Measurements from ENCODE around the gene MPST. TPM values are rescaled to one million over a fixed set of nuclear protein-coding genes. Genes with fewer than 3 reads are reported as not detected.

MPST gene
- total RNA-seq, 1 experiment from 2014 or later = 73.0 TPM

DNA sequence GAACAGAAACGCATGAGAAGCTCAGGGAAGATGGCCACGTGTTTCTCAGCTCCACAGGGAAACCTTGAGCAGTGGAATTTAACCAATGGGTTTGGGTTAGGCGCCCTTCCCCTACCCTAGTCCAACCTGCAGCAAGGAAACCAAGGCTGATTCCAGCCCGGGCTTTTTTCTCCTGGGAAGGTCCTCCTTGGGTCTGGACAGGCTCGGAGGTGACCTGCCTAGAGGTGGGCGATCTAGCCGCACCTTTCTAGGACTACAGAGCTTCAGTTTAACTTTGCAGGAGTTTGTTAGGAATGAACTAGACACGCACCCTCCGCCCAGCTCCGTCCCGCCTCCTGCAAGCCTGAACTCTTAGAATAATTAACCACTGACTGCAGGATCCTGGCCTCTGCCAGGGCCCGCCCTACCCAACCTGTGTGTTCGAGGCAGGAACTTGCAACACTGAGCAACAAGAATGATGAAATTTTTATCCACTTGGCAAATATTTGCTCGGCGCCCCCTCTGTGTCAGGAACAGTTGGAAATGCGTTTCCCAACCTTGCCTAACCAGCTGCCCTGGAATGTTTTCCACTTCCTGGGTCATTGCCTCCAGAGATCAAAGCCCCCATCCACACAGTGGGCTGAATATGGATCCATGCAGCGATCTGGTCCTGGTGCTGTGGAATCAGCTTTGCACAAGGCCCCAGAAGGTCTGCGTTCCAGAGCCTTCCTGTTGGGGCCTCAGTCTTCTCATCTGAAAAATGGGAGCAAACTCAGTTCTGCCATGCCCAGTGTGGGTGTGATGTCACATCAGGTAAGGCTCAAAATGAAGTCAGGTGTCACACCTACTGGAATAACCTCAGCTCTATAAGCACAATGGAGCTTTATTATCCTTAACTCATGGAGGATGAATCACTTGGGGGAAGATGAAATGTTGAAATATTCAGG, 13.3 kb downstream of the MPST start:
- no peaks in the 10 kb centered on the region for H3K27me3 Mint-ChIP-seq (ENCODE audit: unreplicated experiment)
- H3K4me3 Mint-ChIP-seq (ENCODE audit: low read depth, unreplicated experiment) = peak overlapping the region; percentile 63
- DNase-seq = peak; percentile 91
- CTCF ChIA-PET = interaction anchor here (0.5 to 4.5 kb wide), 13 partner anchors 12 to 1272 kb away, joined by 3 to 46 read pairs (median 4); partner anchors contain the start of gene KCTD17
- TF ChIP-seq, protein P1, sequence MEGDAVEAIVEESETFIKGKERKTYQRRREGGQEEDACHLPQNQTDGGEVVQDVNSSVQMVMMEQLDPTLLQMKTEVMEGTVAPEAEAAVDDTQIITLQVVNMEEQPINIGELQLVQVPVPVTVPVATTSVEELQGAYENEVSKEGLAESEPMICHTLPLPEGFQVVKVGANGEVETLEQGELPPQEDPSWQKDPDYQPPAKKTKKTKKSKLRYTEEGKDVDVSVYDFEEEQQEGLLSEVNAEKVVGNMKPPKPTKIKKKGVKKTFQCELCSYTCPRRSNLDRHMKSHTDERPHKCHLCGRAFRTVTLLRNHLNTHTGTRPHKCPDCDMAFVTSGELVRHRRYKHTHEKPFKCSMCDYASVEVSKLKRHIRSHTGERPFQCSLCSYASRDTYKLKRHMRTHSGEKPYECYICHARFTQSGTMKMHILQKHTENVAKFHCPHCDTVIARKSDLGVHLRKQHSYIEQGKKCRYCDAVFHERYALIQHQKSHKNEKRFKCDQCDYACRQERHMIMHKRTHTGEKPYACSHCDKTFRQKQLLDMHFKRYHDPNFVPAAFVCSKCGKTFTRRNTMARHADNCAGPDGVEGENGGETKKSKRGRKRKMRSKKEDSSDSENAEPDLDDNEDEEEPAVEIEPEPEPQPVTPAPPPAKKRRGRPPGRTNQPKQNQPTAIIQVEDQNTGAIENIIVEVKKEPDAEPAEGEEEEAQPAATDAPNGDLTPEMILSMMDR (IDR thresholded peaks at IDR 0.05; ENCODE audit: unreplicated experiment) = no peak
- H3K4me1 Mint-ChIP-seq (ENCODE audit: low read depth, unreplicated experiment) = peaks cover 52% of the 10 kb centered on the region
- intact Hi-C loops (cut with micrococcal nuclease; ENCODE audit: unreplicated experiment) = no loop called here
- no TSS peak for BruUV-seq (replicated peaks)
- H3K27ac Mint-ChIP-seq (ENCODE audit: unreplicated experiment) = peak overlapping the region; percentile 100
- H3K36me3 Mint-ChIP-seq (ENCODE audit: insufficient read depth, unreplicated experiment) = peaks cover 45% of the 10 kb centered on the region
- no peaks in the 10 kb centered on the region for H3K9me3 Mint-ChIP-seq (ENCODE audit: low read depth, unreplicated experiment)

DNA sequence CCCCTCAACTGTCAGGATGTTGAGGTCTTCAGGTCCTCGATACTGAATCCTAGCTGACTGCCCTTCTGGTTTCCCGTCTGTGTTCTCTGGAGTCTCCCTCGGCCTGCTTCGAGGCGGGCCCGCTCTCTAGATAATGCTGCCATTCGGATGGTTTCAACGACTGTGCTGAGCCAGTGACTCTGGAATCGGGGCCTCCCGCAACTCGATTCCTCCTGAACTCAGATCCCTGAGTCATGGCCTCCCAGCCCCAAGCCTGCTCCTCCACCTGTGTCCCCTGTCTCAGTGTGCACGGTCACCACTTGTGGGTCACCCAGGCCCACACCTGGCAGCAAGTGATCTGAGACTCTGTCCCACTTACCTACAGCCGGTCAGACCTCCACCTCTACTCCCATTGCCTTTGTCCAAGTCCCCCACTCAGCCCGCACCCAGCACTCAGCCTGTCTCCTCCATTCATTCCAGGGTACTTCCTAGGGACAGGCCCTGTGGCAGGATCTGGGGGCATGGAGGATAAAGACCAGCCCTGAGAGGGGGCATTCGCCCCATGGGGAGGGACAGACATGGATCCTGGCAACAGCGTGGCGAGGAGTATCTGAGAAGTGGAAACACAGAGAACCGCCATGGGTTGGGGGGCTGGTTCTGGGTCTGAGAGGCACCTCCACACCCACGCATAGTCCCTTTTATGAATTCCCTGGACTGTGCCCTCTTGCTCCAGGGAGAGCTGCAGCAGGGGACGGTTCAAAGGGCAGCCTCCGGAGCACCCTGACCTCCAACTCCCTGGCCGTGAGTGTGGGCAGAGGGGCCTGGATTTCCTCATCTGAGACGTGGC, 14.3 kb downstream of the MPST start:
- TF ChIP-seq, protein P1 (IDR thresholded peaks at IDR 0.05; ENCODE audit: unreplicated experiment) = no peak
- BruUV-seq (replicated peaks) = TSS peak; percentile 16
- peak overlapping the region; percentile 100 for H3K27ac Mint-ChIP-seq (ENCODE audit: unreplicated experiment)
- intact Hi-C loops (cut with micrococcal nuclease; ENCODE audit: unreplicated experiment) = no loop called here
- peaks cover 42% of the 10 kb centered on the region for H3K36me3 Mint-ChIP-seq (ENCODE audit: insufficient read depth, unreplicated experiment)
- H3K4me1 Mint-ChIP-seq (ENCODE audit: low read depth, unreplicated experiment) = peaks cover 52% of the 10 kb centered on the region
- H3K4me3 Mint-ChIP-seq (ENCODE audit: low read depth, unreplicated experiment) = peak overlapping the region; percentile 63
- no peak for DNase-seq
- no peaks in the 10 kb centered on the region for H3K9me3 Mint-ChIP-seq (ENCODE audit: low read depth, unreplicated experiment)
- CTCF ChIA-PET = interaction anchor here (1.0 to 4.5 kb wide), 4 partner anchors 11 to 21 kb away, joined by 4 to 46 read pairs (median 8); partner anchors contain the start of gene KCTD17
- H3K27me3 Mint-ChIP-seq (ENCODE audit: unreplicated experiment) = no peaks in the 10 kb centered on the region

DNA sequence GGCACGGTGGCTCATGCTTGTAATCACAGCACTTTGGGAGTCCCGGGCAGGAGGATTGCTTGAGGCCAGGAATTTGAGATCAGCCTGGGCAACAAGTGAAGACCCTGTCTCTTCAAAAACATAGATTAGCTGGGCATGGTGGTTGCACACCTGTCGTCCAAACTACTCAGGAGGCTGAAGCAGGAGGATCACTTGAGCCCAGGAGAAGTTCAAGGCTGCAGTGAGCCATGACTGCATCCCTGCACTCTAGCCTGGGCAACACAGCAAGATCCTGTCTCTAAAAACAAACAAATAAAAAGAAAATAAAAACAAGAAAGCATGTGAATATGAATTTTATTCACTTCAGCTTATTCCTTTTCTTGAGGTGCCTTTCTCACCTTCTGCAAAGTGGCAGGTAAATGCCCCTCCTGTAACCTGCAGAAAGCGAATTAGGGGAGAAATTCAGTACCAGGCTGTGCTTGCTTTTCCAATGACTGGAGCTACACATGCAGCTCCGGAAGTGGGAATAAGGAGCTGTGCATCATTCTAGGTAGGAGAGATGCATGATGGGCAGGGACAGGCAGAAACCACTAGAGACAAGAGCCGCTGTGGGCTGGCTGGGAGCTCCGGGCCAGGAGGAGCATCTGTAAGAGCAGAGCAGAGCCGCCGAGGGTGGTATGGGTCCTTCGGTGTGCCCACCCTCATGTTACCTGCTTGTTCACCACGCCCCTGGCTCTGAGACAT, 17.3 kb downstream of the MPST start:
- H3K36me3 Mint-ChIP-seq (ENCODE audit: insufficient read depth, unreplicated experiment) = peaks cover 24% of the 10 kb centered on the region
- TF ChIP-seq, protein P1 (IDR thresholded peaks at IDR 0.05; ENCODE audit: unreplicated experiment) = no peak
- CTCF ChIA-PET = interaction anchor here (0.7 kb wide), 1 partner anchor 197 kb away, joined by 5 read pairs; no protein-coding TSS in a partner anchor
- no peaks in the 10 kb centered on the region for H3K27me3 Mint-ChIP-seq (ENCODE audit: unreplicated experiment)
- no TSS peak for BruUV-seq (replicated peaks)
- no peak overlapping the region for H3K4me3 Mint-ChIP-seq (ENCODE audit: low read depth, unreplicated experiment)
- no peak for DNase-seq
- H3K4me1 Mint-ChIP-seq (ENCODE audit: low read depth, unreplicated experiment) = peaks cover 63% of the 10 kb centered on the region
- no peak overlapping the region for H3K27ac Mint-ChIP-seq (ENCODE audit: unreplicated experiment)
- intact Hi-C loops (cut with micrococcal nuclease; ENCODE audit: unreplicated experiment) = no loop called here
- H3K9me3 Mint-ChIP-seq (ENCODE audit: low read depth, unreplicated experiment) = no peaks in the 10 kb centered on the region

DNA sequence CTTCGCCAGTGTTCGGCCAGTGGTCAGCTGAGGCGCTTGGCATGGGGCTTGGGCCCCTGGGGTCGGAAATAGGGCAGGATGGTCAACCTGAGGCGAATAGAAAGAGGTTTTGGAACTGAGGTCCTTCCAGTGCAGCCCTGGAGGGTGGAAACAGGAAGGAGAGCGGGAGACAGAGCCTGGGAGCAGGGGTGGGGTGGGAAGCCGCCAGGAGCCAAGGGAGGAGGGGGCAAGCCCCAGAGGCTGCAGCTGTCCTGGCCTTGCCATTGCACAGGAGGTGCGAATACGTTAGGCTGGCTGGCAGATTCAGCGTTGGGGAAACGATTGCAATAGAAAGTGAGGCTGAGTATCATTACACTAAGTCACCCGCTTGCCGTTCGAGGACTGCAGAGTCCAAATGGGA, 18.1 kb downstream of the MPST start:
- TF ChIP-seq, protein P1 (IDR thresholded peaks at IDR 0.05; ENCODE audit: unreplicated experiment) = no peak
- no peak overlapping the region for H3K27ac Mint-ChIP-seq (ENCODE audit: unreplicated experiment)
- no peak for DNase-seq
- H3K4me1 Mint-ChIP-seq (ENCODE audit: low read depth, unreplicated experiment) = peaks cover 55% of the 10 kb centered on the region
- peaks cover 15% of the 10 kb centered on the region for H3K36me3 Mint-ChIP-seq (ENCODE audit: insufficient read depth, unreplicated experiment)
- no TSS peak for BruUV-seq (replicated peaks)
- intact Hi-C loops (cut with micrococcal nuclease; ENCODE audit: unreplicated experiment) = no loop called here
- H3K9me3 Mint-ChIP-seq (ENCODE audit: low read depth, unreplicated experiment) = no peaks in the 10 kb centered on the region
- no peaks in the 10 kb centered on the region for H3K27me3 Mint-ChIP-seq (ENCODE audit: unreplicated experiment)
- CTCF ChIA-PET = no interaction called here
- no peak overlapping the region for H3K4me3 Mint-ChIP-seq (ENCODE audit: low read depth, unreplicated experiment)
